Measurements from ENCODE around the gene CD2. TPM values are rescaled to one million over a fixed set of nuclear protein-coding genes. Genes with fewer than 3 reads are reported as not detected.

The CD2 gene
- total RNA-seq, 1 donor from 2014 or later: 8.3 TPM

DNA sequence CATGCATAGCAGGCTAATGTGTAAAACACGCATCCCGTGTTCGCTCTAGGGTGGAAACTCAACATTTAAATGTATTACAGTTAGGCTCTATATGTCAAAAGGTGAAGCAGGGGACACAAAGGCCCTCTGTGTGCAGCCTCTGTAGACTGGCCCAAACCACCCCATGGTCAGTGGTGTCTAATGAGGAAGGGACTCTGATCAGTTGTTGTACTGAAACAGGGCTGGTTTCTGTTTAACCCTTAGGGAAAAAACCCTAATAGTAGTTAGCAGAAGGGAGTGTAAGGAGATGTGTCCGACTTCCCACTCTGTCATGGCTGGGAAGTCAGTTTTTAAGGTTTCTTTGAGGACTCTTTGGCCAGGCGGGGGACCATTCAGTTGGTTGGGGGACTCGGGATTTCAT is 21.5 kb upstream of the CD2 start:
- Histone ChIP-seq H3K27ac (no peak overlapping the region), H3K9me3 (no peaks in the 10 kb centered on the region), H3K4me3 (no peak overlapping the region), H3K36me3 (no peaks in the 10 kb centered on the region), H3K27me3 (no peaks in the 10 kb centered on the region), H3K4me1 (no peaks in the 10 kb centered on the region)
- intact Hi-C loops (cut with DNase I): no loop called here
- TF ChIP-seq POLR2A (IDR thresholded peaks at IDR 0.05): no peak
- TF ChIP-seq, protein P1, sequence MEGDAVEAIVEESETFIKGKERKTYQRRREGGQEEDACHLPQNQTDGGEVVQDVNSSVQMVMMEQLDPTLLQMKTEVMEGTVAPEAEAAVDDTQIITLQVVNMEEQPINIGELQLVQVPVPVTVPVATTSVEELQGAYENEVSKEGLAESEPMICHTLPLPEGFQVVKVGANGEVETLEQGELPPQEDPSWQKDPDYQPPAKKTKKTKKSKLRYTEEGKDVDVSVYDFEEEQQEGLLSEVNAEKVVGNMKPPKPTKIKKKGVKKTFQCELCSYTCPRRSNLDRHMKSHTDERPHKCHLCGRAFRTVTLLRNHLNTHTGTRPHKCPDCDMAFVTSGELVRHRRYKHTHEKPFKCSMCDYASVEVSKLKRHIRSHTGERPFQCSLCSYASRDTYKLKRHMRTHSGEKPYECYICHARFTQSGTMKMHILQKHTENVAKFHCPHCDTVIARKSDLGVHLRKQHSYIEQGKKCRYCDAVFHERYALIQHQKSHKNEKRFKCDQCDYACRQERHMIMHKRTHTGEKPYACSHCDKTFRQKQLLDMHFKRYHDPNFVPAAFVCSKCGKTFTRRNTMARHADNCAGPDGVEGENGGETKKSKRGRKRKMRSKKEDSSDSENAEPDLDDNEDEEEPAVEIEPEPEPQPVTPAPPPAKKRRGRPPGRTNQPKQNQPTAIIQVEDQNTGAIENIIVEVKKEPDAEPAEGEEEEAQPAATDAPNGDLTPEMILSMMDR (IDR thresholded peaks at IDR 0.05): no peak
- no peak for TF ChIP-seq POLR2AphosphoS5 (IDR thresholded peaks at IDR 0.05; ENCODE audit: insufficient read depth in 1 of 2, low read depth in 1 of 2)
- no peak for DNase-seq (ENCODE audit: extremely low spot score in 2 of 2)

GRCh38 chr1:116733476-116734365 is 20.5 kb upstream of the CD2 start:
- no peaks in the 10 kb centered on the region for H3K4me1 ChIP-seq
- no peak for DNase-seq (ENCODE audit: extremely low spot score in 2 of 2)
- H3K4me3 ChIP-seq: no peak overlapping the region
- no peak for TF ChIP-seq POLR2AphosphoS5 (IDR thresholded peaks at IDR 0.05; ENCODE audit: insufficient read depth in 1 of 2, low read depth in 1 of 2)
- no peak for TF ChIP-seq POLR2A (IDR thresholded peaks at IDR 0.05)
- TF ChIP-seq, protein P1 (IDR thresholded peaks at IDR 0.05): no peak
- no peaks in the 10 kb centered on the region for H3K36me3 ChIP-seq
- H3K9me3 ChIP-seq: no peaks in the 10 kb centered on the region
- no peaks in the 10 kb centered on the region for H3K27me3 ChIP-seq
- H3K27ac ChIP-seq: no peak overlapping the region
- intact Hi-C loops (cut with DNase I): no loop called here

DNA sequence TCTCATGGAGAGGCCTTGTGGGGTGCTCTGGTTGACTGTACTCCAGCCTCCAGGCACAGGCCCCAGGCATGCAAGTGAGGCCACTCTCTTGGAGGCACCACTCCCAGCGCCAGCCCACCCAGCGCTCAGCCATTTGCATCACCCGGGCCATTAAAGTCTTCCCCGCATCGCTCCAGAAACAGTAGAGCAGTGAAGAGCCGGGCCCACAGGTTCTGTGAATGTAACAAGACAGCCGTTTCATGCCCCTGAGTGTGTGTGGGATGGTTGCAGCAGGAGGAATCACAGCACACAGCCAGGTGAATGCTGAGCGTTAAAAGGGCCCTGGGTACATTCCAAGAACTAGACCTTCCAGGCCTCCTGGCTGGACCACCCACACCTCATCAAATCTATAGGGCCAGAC is 19.0 kb upstream of the CD2 start:
- no peaks in the 10 kb centered on the region for H3K4me1 ChIP-seq
- H3K36me3 ChIP-seq: no peaks in the 10 kb centered on the region
- no peaks in the 10 kb centered on the region for H3K9me3 ChIP-seq
- H3K27me3 ChIP-seq: no peaks in the 10 kb centered on the region
- intact Hi-C loops (cut with DNase I): no loop called here
- H3K27ac ChIP-seq: no peak overlapping the region
- TF ChIP-seq POLR2A (IDR thresholded peaks at IDR 0.05) (no peak), POLR2AphosphoS5 (IDR thresholded peaks at IDR 0.05; ENCODE audit: insufficient read depth in 1 of 2, low read depth in 1 of 2) (no peak)
- TF ChIP-seq, protein P1 (IDR thresholded peaks at IDR 0.05): no peak
- DNase-seq (ENCODE audit: extremely low spot score in 2 of 2): no peak
- no peak overlapping the region for H3K4me3 ChIP-seq

- Histone ChIP-seq H3K27ac (peak overlapping the region; percentile 16), H3K4me3 (no peak overlapping the region), H3K9me3 (no peaks in the 10 kb centered on the region), H3K36me3 (no peaks in the 10 kb centered on the region), H3K4me1 (no peaks in the 10 kb centered on the region), H3K27me3 (no peaks in the 10 kb centered on the region)
- TF ChIP-seq, protein P1 (IDR thresholded peaks at IDR 0.05): peak; percentile 58 to 71 (median 66)
- TF ChIP-seq POLR2AphosphoS5 (IDR thresholded peaks at IDR 0.05; ENCODE audit: insufficient read depth in 1 of 2, low read depth in 1 of 2): no peak
- intact Hi-C loops (cut with DNase I): no loop called here
- DNase-seq (ENCODE audit: extremely low spot score in 2 of 2): no peak
Observed at GRCh38 chr1:116737020-116737854, 17.0 kb upstream of the CD2 start.
